Esophagus muscularis mucosa (tissue), 4 donors: ENCODE results near the gene MRPL51.

Experiments used
- EP300 ChIP-seq: sonication (generic); formaldehyde crosslinking; IDR thresholded peaks from one replicate; pipeline ENCODE4 v1.6.1; 2017; ENCODE audit warnings: antibody characterized with exemption
- POLR2A ChIP-seq: fragments of 450-650 bp; IDR thresholded peaks from one replicate; pipeline ENCODE4 v1.6.1; 2017; ENCODE audit warnings: antibody characterized with exemption, moderate library complexity, mild to moderate bottlenecking, low read depth
- POLR2AphosphoS5 ChIP-seq, 2 donors: sonication (generic); formaldehyde crosslinking; IDR thresholded peaks; one replicate each; pipeline ENCODE4 v1.6.1; 2017; ENCODE audit warnings: antibody characterized with exemption in 2 of 2
- TF ChIP-seq, protein P1 (sequence below), 3 experiments: fragments of 200-600 bp in 2 of 3; fragments of 450-650 bp in 1 of 3; sonication (generic) in 2 of 3; IDR thresholded peaks; one replicate each; pipeline ENCODE4 v1.5.1; 2017 to 2019; ENCODE audit warnings: antibody characterized with exemption in 3 of 3, mild to moderate bottlenecking in 2 of 3, moderate library complexity in 1 of 3

DNA sequence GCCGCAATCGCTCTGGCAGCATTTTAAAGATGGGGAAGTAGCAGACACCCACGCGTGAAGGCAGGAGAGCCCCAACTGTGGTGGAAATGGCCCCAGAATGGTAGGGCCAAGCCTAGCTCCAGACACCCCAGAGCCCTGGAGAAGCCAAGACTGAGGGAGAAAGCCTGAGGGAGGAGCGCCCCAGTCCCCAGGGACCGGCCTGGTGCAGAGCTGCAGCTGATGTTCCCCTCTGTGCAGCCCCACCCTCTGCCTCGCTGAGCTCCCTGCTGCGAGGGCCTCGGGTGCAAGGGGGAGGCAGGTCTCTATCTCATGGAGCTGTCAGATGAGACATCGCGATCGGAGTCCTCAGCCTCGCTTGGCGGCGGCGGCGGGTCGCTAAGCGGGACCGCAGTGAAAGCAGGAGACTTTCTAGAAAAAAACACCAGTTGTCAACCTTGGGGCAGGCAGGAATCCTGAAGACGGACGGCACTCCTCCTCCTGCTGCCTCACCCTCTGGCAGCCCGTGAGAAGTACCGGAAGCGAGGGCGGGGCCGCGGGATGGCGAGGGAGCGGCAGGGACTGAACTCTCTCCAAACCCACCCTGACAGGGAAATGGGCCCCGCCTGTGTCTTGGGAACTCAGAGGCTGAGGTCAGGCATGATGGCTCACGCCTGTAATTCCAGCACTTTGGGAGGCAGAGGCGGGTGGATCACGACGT, 47.3 kb upstream of the MRPL51 start:
- TF ChIP-seq POLR2AphosphoS5 (IDR thresholded peaks at IDR 0.05): peak; percentile 77 to 82
- TF ChIP-seq, protein P1, sequence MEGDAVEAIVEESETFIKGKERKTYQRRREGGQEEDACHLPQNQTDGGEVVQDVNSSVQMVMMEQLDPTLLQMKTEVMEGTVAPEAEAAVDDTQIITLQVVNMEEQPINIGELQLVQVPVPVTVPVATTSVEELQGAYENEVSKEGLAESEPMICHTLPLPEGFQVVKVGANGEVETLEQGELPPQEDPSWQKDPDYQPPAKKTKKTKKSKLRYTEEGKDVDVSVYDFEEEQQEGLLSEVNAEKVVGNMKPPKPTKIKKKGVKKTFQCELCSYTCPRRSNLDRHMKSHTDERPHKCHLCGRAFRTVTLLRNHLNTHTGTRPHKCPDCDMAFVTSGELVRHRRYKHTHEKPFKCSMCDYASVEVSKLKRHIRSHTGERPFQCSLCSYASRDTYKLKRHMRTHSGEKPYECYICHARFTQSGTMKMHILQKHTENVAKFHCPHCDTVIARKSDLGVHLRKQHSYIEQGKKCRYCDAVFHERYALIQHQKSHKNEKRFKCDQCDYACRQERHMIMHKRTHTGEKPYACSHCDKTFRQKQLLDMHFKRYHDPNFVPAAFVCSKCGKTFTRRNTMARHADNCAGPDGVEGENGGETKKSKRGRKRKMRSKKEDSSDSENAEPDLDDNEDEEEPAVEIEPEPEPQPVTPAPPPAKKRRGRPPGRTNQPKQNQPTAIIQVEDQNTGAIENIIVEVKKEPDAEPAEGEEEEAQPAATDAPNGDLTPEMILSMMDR (IDR thresholded peaks at IDR 0.05): no peak
- peak; percentile 38 for TF ChIP-seq POLR2A
- TF ChIP-seq EP300: no peak
